ENCODE measurements around the gene PELI2. TPM values are rescaled to one million over a fixed set of nuclear protein-coding genes. Genes with fewer than 3 reads are reported as not detected.

Gene PELI2
- total RNA-seq, 1 donor from 2014 or later = 17.1 TPM

- no peak for DNase-seq (ENCODE audit: low spot score in 2 of 2)
These were observed 20.2 kb upstream of the PELI2 start for GRCh38 chr14:56098021-56098420.

GRCh38 chr14:56099081-56099797 is 19.0 kb upstream of the PELI2 start:
- Histone ChIP-seq H3K27ac (no peak overlapping the region), H3K4me3 (no peak overlapping the region), H3K9me3 (no peaks in the 10 kb centered on the region), H3K36me3 (no peaks in the 10 kb centered on the region), H3K4me1 (peaks cover 0 to 8% of the 10 kb centered on the region in 2 donors), H3K27me3 (no peaks in the 10 kb centered on the region)
- intact Hi-C loops (cut with DNase I) = no loop called here
- no peak for TF ChIP-seq CTCF (IDR thresholded peaks at IDR 0.05)
- no peak for DNase-seq (ENCODE audit: low spot score in 2 of 2)

More at GRCh38 chr14:56098021-56098420, 20.2 kb upstream of the PELI2 start:
- H3K36me3 ChIP-seq = no peaks in the 10 kb centered on the region
- no peak overlapping the region for H3K27ac ChIP-seq
- no peaks in the 10 kb centered on the region for H3K9me3 ChIP-seq
- no peaks in the 10 kb centered on the region for H3K27me3 ChIP-seq
- peaks cover 0 to 8% of the 10 kb centered on the region in 2 donors for H3K4me1 ChIP-seq
- no peak overlapping the region for H3K4me3 ChIP-seq
- intact Hi-C loops (cut with DNase I) = no loop called here
- no peak for TF ChIP-seq CTCF (IDR thresholded peaks at IDR 0.05)

- Histone ChIP-seq H3K4me1 (peaks cover 0 to 8% of the 10 kb centered on the region in 2 donors), H3K4me3 (no peak overlapping the region), H3K27me3 (no peaks in the 10 kb centered on the region), H3K36me3 (no peaks in the 10 kb centered on the region), H3K9me3 (no peaks in the 10 kb centered on the region), H3K27ac (peak overlapping the region in 1 of 2 donors; percentile 32)
- intact Hi-C loops (cut with DNase I) = no loop called here
- DNase-seq (ENCODE audit: low spot score in 2 of 2) = no peak
- no peak for TF ChIP-seq CTCF (IDR thresholded peaks at IDR 0.05)
These were observed 17.7 kb upstream of the PELI2 start for GRCh38 chr14:56100556-56100955.

GRCh38 chr14:56102941-56103340 is 15.3 kb upstream of the PELI2 start:
- no peak for TF ChIP-seq CTCF (IDR thresholded peaks at IDR 0.05)
- Histone ChIP-seq H3K9me3 (no peaks in the 10 kb centered on the region), H3K27me3 (no peaks in the 10 kb centered on the region), H3K4me3 (peak overlapping the region in 1 of 2 donors; percentile 27), H3K36me3 (no peaks in the 10 kb centered on the region), H3K27ac (no peak overlapping the region), H3K4me1 (peaks cover 0 to 8% of the 10 kb centered on the region in 2 donors)
- intact Hi-C loops (cut with DNase I) = no loop called here
- DNase-seq (ENCODE audit: low spot score in 2 of 2) = no peak

GRCh38 chr14:56107615-56108014 is 10.6 kb upstream of the PELI2 start:
- DNase-seq (ENCODE audit: low spot score in 2 of 2) = no peak
- Histone ChIP-seq H3K4me3 (no peak overlapping the region), H3K4me1 (no peaks in the 10 kb centered on the region), H3K27me3 (no peaks in the 10 kb centered on the region), H3K36me3 (no peaks in the 10 kb centered on the region), H3K9me3 (no peaks in the 10 kb centered on the region), H3K27ac (no peak overlapping the region)
- TF ChIP-seq CTCF (IDR thresholded peaks at IDR 0.05) = no peak
- intact Hi-C loops (cut with DNase I) = no loop called here

All from ascending aorta (tissue), 2 donors.